ENCODE results near the gene ACP5.
"Not testable (repeated sequence)": the region's sequence is repeated elsewhere in the genome, so short reads cannot be mapped to it uniquely, and the experiment has no call there.

ACP5 gene

GRCh38 chr19:11577451-11578257 is at the start of gene ACP5:
TSS of gene ACP5 (minus strand) at chr19:11577645. CDS start at chr19:11577317, 328 bp downstream.
- DNase-seq (ENCODE audit: low read depth), result no peak
- TF ChIP-seq CTCF (IDR thresholded peaks at IDR 0.05; ENCODE audit: insufficient read depth, low read depth, low read length, missing control alignments), result no peak
- H3K4me3 ChIP-seq (ENCODE audit: low read depth, low read length), result peak within 1 kb of the TSS; percentile 49

GRCh38 chr19:11626252-11626651 is 48.8 kb upstream of the ACP5 start:
- no peak overlapping the region for H3K4me3 ChIP-seq (ENCODE audit: low read depth, low read length)
- no peak for TF ChIP-seq CTCF (IDR thresholded peaks at IDR 0.05; ENCODE audit: insufficient read depth, low read depth, low read length, missing control alignments)
- DNase-seq (ENCODE audit: low read depth), result no peak

GRCh38 chr19:11624069-11624463 is 46.6 kb upstream of the ACP5 start:
- H3K4me3 ChIP-seq (ENCODE audit: low read depth, low read length), result no peak overlapping the region
- TF ChIP-seq CTCF (IDR thresholded peaks at IDR 0.05; ENCODE audit: insufficient read depth, low read depth, low read length, missing control alignments), result no peak
- DNase-seq (ENCODE audit: low read depth), result no peak

- H3K4me3 ChIP-seq (ENCODE audit: low read depth, low read length); DNase-seq (ENCODE audit: low read depth): not testable (repeated sequence)
Measured at GRCh38 chr19:11622401-11622800, 45.0 kb upstream of the ACP5 start.

GRCh38 chr19:11620553-11620952 is 43.1 kb upstream of the ACP5 start:
- no peak for TF ChIP-seq CTCF (IDR thresholded peaks at IDR 0.05; ENCODE audit: insufficient read depth, low read depth, low read length, missing control alignments)
- no peak for DNase-seq (ENCODE audit: low read depth)
- no peak overlapping the region for H3K4me3 ChIP-seq (ENCODE audit: low read depth, low read length)

- no peak for TF ChIP-seq CTCF (IDR thresholded peaks at IDR 0.05; ENCODE audit: insufficient read depth, low read depth, low read length, missing control alignments)
- DNase-seq (ENCODE audit: low read depth), result no peak
- H3K4me3 ChIP-seq (ENCODE audit: low read depth, low read length), result no peak overlapping the region
Measured at GRCh38 chr19:11617180-11618062, 40.0 kb upstream of the ACP5 start.

- TF ChIP-seq CTCF (IDR thresholded peaks at IDR 0.05; ENCODE audit: insufficient read depth, low read depth, low read length, missing control alignments), result no peak
- no peak for DNase-seq (ENCODE audit: low read depth)
- H3K4me3 ChIP-seq (ENCODE audit: low read depth, low read length), result no peak overlapping the region
Measured at GRCh38 chr19:11612816-11613511, 35.5 kb upstream of the ACP5 start.
